ENCODE measurements around the gene ECHS1. TPM values are rescaled to one million over a fixed set of nuclear protein-coding genes. Genes with fewer than 3 reads are reported as not detected.

The ECHS1 gene
- total and polyA plus RNA-seq, 4 experiments from 2014 or later, result 29.7 to 117 (median 56.0) TPM

Small RNA genes lying within 50 kb of the gene (microRNA-seq; reads per million reads assigned to microRNA genes)
- 0.72 reads per million for gene MIR3944 (ENCODE audit: borderline microRNAs expressed, borderline number of aligned reads, borderline replicate concordance)

Other genes with a start within 250 kb of the ECHS1 start
- 1 to 10 TPM in 1 of 2 experiments, under 1 TPM in 1; 0.87 to 1.4 TPM for gene KNDC1, start 213.1 kb downstream of the ECHS1 start, total RNA-seq
- under 1 TPM in 1 of 2 donors, not detected in 1; 0.09 TPM for gene KNDC1, start 213.1 kb downstream of the ECHS1 start, polyA plus RNA-seq
- not detected for gene UTF1, start 143.1 kb downstream of the ECHS1 start, total RNA-seq
- gene UTF1, start 143.1 kb downstream of the ECHS1 start, polyA plus RNA-seq, result not detected
- not detected for gene VENTX, start 135.5 kb downstream of the ECHS1 start, total RNA-seq
- gene VENTX, start 135.5 kb downstream of the ECHS1 start, polyA plus RNA-seq, result not detected
- 10 to 100 TPM; 87.2 to 90.3 TPM for gene ADAM8, start 96.5 kb downstream of the ECHS1 start, total RNA-seq
- gene ADAM8, start 96.5 kb downstream of the ECHS1 start, polyA plus RNA-seq, result 10 to 100 TPM; 63.9 to 97.8 TPM
- gene TUBGCP2, start 64.5 kb downstream of the ECHS1 start, total RNA-seq, result 10 to 100 TPM; 66.5 to 74.0 TPM
- 10 to 100 TPM; 14.1 to 40.8 TPM for gene TUBGCP2, start 64.5 kb downstream of the ECHS1 start, polyA plus RNA-seq
- gene ZNF511, start 64.4 kb downstream of the ECHS1 start, total RNA-seq, result 10 to 100 TPM; 31.5 to 33.1 TPM
- gene ZNF511, start 64.4 kb downstream of the ECHS1 start, polyA plus RNA-seq, result 100 to 1,000 TPM in 1 of 2 donors, 10 to 100 TPM in 1; 69.0 to 107 TPM
- 1 to 10 TPM; 6.4 to 7.2 TPM for gene CALY, start 36.5 kb downstream of the ECHS1 start, total RNA-seq
- gene CALY, start 36.5 kb downstream of the ECHS1 start, polyA plus RNA-seq, result 1 to 10 TPM; 1.4 to 2.2 TPM
- not detected for gene PRAP1, start 26.0 kb downstream of the ECHS1 start, total RNA-seq
- gene PRAP1, start 26.0 kb downstream of the ECHS1 start, polyA plus RNA-seq, result not detected
- 10 to 100 TPM; 17.1 to 18.1 TPM for gene FUOM, start 15.3 kb downstream of the ECHS1 start, total RNA-seq
- 10 to 100 TPM; 15.6 to 16.3 TPM for gene FUOM, start 15.3 kb downstream of the ECHS1 start, polyA plus RNA-seq
- 1 to 10 TPM; 9.1 to 9.5 TPM for gene PAOX, start 5.9 kb upstream of the ECHS1 start, total RNA-seq
- gene PAOX, start 5.9 kb upstream of the ECHS1 start, polyA plus RNA-seq, result 10 to 100 TPM in 1 of 2 donors, 1 to 10 TPM in 1; 7.6 to 10.3 TPM
- 10 to 100 TPM; 64.8 to 65.4 TPM for gene MTG1, start 20.8 kb upstream of the ECHS1 start, total RNA-seq
- gene MTG1, start 20.8 kb upstream of the ECHS1 start, polyA plus RNA-seq, result 10 to 100 TPM; 32.6 to 37.0 TPM
- gene SPRN, start 51.3 kb upstream of the ECHS1 start, total RNA-seq, result not detected
- under 1 TPM; 0.14 to 0.26 TPM for gene SPRN, start 51.3 kb upstream of the ECHS1 start, polyA plus RNA-seq
- 10 to 100 TPM; 10.5 to 11.2 TPM for gene SCART1, start 80.6 kb upstream of the ECHS1 start, total RNA-seq
- gene SCART1, start 80.6 kb upstream of the ECHS1 start, polyA plus RNA-seq, result 1 to 10 TPM in 1 of 2 donors, under 1 TPM in 1; 0.49 to 1.2 TPM
- gene CYP2E1, start 154.0 kb upstream of the ECHS1 start, total RNA-seq, result 1 to 10 TPM; 1.2 to 2.8 TPM
- under 1 TPM; 0.30 to 0.94 TPM for gene CYP2E1, start 154.0 kb upstream of the ECHS1 start, polyA plus RNA-seq
- under 1 TPM; 0.14 to 0.23 TPM for gene SYCE1, start 192.2 kb upstream of the ECHS1 start, total RNA-seq
- under 1 TPM; 0.76 to 0.91 TPM for gene SYCE1, start 192.2 kb upstream of the ECHS1 start, polyA plus RNA-seq

Data from CD4-positive, alpha-beta memory T cell (primary cell).